GM23338 (cell line): Measurements from ENCODE around the gene VEGFA.

Experiments used
- CREB1 ChIP-seq: fragments of 250-450 bp; sonication (Bioruptor Pico); IDR thresholded peaks from 2 replicates; pipeline ENCODE4 v1.5.0; 2020; ENCODE audit warnings: low read depth, mild to moderate bottlenecking, moderate library complexity
- CTCF ChIP-seq, 2 experiments: fragments of 200-600 bp in 1 of 2; sonication (generic) in 1 of 2; conservative IDR thresholded peaks; 2 replicates each; pipeline versions ENCODE4 v1.5.1 to v1.6.1; 2016 to 2017; ENCODE audit warnings: antibody characterized with exemption in 2 of 2, low read depth in 2 of 2, mild to moderate bottlenecking in 2 of 2, moderate library complexity in 1 of 2
- EZH2 ChIP-seq: fragments of 200-600 bp; sonication (generic); IDR thresholded peaks from one replicate; pipeline ENCODE4 v1.8.0; 2017; ENCODE audit warnings: antibody characterized with exemption, mild to moderate bottlenecking, low read depth; ENCODE audit not compliant: unreplicated experiment
- EZH2phosphoT487 ChIP-seq: fragments of 200-600 bp; sonication (generic); IDR thresholded peaks from one replicate; pipeline ENCODE4 v1.8.1; 2018; ENCODE audit warnings: antibody characterized with exemption; ENCODE audit not compliant: unreplicated experiment
- JUNB ChIP-seq: IDR thresholded peaks from one replicate; pipeline ENCODE4 v1.6.1; 2016; ENCODE audit warnings: antibody characterized with exemption; ENCODE audit not compliant: unreplicated experiment
- NANOG ChIP-seq: IDR thresholded peaks from 2 replicates; pipeline ENCODE4 v1.6.1; 2016; ENCODE audit warnings: antibody characterized with exemption, borderline replicate concordance
- POLR2AphosphoS5 ChIP-seq: IDR thresholded peaks from 2 replicates; pipeline ENCODE4 v1.6.1; 2016; ENCODE audit warnings: antibody characterized with exemption, low read depth
- STAT1 ChIP-seq: IDR thresholded peaks from one replicate; pipeline ENCODE4 v1.6.1; 2016; ENCODE audit warnings: antibody characterized with exemption; ENCODE audit not compliant: unreplicated experiment
- ZNF331 ChIP-seq: fragments of 250-450 bp; sonication (Bioruptor Pico); IDR thresholded peaks from 2 replicates; pipeline ENCODE4 v1.5.0; 2020; ENCODE audit warnings: low read depth, mild to moderate bottlenecking, moderate library complexity
- TF ChIP-seq, protein P1 (sequence below): IDR thresholded peaks from one replicate; pipeline ENCODE4 v1.6.1; 2018; ENCODE audit warnings: antibody characterized with exemption; ENCODE audit not compliant: unreplicated experiment
- TF ChIP-seq, protein P2 (sequence below): fragments of 250-450 bp; sonication (Bioruptor Pico); IDR thresholded peaks from 2 replicates; pipeline ENCODE4 v1.5.0; 2020; ENCODE audit warnings: mild to moderate bottlenecking, moderate library complexity
- TF ChIP-seq, protein P3 (sequence below): IDR thresholded peaks from 2 replicates; pipeline ENCODE4 v1.6.1; 2016; ENCODE audit warnings: antibody characterized with exemption

DNA sequence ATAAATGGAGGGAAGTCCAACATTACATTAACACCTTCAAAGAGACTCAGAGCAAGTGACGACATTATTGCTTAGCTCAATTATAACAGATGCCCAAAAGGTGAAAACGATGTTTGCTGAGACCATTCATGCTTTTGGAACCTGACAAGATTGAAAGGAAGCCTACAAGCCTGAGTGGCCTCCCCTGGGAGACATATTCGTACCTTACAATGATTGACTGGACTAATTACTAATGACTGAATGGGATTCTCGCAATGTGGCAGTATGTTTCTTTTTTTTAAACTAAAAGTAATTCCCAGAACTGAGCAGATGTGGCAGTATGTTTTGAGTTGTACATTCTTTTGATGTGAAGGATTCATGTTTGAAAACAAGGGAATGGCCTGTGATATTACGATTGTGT, 49.9 kb downstream of the VEGFA start:
- no peak for TF ChIP-seq CTCF (conservative IDR thresholded peaks at IDR 0.05; ENCODE audit: low read depth in 2 of 2)
- no peak for TF ChIP-seq ZNF331 (CRISPR knock-in tag)
- TF ChIP-seq EZH2 = no peak
- TF ChIP-seq EZH2phosphoT487 = no peak
- TF ChIP-seq, protein P1, sequence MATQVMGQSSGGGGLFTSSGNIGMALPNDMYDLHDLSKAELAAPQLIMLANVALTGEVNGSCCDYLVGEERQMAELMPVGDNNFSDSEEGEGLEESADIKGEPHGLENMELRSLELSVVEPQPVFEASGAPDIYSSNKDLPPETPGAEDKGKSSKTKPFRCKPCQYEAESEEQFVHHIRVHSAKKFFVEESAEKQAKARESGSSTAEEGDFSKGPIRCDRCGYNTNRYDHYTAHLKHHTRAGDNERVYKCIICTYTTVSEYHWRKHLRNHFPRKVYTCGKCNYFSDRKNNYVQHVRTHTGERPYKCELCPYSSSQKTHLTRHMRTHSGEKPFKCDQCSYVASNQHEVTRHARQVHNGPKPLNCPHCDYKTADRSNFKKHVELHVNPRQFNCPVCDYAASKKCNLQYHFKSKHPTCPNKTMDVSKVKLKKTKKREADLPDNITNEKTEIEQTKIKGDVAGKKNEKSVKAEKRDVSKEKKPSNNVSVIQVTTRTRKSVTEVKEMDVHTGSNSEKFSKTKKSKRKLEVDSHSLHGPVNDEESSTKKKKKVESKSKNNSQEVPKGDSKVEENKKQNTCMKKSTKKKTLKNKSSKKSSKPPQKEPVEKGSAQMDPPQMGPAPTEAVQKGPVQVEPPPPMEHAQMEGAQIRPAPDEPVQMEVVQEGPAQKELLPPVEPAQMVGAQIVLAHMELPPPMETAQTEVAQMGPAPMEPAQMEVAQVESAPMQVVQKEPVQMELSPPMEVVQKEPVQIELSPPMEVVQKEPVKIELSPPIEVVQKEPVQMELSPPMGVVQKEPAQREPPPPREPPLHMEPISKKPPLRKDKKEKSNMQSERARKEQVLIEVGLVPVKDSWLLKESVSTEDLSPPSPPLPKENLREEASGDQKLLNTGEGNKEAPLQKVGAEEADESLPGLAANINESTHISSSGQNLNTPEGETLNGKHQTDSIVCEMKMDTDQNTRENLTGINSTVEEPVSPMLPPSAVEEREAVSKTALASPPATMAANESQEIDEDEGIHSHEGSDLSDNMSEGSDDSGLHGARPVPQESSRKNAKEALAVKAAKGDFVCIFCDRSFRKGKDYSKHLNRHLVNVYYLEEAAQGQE = no peak
- no peak for TF ChIP-seq POLR2AphosphoS5
- TF ChIP-seq NANOG = no peak
- no peak for TF ChIP-seq STAT1
- TF ChIP-seq, protein P2, sequence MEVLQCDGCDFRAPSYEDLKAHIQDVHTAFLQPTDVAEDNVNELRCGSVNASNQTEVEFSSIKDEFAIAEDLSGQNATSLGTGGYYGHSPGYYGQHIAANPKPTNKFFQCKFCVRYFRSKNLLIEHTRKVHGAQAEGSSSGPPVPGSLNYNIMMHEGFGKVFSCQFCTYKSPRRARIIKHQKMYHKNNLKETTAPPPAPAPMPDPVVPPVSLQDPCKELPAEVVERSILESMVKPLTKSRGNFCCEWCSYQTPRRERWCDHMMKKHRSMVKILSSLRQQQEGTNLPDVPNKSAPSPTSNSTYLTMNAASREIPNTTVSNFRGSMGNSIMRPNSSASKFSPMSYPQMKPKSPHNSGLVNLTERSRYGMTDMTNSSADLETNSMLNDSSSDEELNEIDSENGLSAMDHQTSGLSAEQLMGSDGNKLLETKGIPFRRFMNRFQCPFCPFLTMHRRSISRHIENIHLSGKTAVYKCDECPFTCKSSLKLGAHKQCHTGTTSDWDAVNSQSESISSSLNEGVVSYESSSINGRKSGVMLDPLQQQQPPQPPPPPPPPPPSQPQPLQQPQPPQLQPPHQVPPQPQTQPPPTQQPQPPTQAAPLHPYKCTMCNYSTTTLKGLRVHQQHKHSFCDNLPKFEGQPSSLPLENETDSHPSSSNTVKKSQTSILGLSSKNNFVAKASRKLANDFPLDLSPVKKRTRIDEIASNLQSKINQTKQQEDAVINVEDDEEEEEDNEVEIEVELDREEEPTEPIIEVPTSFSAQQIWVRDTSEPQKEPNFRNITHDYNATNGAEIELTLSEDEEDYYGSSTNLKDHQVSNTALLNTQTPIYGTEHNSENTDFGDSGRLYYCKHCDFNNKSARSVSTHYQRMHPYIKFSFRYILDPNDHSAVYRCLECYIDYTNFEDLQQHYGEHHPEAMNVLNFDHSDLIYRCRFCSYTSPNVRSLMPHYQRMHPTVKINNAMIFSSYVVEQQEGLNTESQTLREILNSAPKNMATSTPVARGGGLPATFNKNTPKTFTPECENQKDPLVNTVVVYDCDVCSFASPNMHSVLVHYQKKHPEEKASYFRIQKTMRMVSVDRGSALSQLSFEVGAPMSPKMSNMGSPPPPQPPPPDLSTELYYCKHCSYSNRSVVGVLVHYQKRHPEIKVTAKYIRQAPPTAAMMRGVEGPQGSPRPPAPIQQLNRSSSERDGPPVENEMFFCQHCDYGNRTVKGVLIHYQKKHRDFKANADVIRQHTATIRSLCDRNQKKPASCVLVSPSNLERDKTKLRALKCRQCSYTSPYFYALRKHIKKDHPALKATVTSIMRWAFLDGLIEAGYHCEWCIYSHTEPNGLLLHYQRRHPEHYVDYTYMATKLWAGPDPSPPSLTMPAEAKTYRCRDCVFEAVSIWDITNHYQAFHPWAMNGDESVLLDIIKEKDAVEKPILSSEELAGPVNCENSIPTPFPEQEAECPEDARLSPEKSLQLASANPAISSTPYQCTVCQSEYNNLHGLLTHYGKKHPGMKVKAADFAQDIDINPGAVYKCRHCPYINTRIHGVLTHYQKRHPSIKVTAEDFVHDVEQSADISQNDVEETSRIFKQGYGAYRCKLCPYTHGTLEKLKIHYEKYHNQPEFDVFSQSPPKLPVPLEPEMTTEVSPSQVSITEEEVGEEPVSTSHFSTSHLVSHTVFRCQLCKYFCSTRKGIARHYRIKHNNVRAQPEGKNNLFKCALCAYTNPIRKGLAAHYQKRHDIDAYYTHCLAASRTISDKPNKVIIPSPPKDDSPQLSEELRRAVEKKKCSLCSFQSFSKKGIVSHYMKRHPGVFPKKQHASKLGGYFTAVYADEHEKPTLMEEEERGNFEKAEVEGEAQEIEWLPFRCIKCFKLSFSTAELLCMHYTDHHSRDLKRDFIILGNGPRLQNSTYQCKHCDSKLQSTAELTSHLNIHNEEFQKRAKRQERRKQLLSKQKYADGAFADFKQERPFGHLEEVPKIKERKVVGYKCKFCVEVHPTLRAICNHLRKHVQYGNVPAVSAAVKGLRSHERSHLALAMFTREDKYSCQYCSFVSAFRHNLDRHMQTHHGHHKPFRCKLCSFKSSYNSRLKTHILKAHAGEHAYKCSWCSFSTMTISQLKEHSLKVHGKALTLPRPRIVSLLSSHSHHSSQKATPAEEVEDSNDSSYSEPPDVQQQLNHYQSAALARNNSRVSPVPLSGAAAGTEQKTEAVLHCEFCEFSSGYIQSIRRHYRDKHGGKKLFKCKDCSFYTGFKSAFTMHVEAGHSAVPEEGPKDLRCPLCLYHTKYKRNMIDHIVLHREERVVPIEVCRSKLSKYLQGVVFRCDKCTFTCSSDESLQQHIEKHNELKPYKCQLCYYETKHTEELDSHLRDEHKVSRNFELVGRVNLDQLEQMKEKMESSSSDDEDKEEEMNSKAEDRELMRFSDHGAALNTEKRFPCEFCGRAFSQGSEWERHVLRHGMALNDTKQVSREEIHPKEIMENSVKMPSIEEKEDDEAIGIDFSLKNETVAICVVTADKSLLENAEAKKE (CRISPR knock-in tag) = no peak
- no peak for TF ChIP-seq CREB1 (CRISPR knock-in tag)
- TF ChIP-seq, protein P3, sequence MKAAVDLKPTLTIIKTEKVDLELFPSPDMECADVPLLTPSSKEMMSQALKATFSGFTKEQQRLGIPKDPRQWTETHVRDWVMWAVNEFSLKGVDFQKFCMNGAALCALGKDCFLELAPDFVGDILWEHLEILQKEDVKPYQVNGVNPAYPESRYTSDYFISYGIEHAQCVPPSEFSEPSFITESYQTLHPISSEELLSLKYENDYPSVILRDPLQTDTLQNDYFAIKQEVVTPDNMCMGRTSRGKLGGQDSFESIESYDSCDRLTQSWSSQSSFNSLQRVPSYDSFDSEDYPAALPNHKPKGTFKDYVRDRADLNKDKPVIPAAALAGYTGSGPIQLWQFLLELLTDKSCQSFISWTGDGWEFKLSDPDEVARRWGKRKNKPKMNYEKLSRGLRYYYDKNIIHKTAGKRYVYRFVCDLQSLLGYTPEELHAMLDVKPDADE = no peak
- no peak for TF ChIP-seq JUNB
